Lower lobe of right lung (tissue), 2 donors: ENCODE data around the gene LRRFIP2. TPM values are rescaled to one million over a fixed set of nuclear protein-coding genes. Genes with fewer than 3 reads are reported as not detected.
"Not testable (repeated sequence)": the region's sequence is repeated elsewhere in the genome, so short reads cannot be mapped to it uniquely, and the experiment has no call there.

Experiments
- ATAC-seq, 2 donors: fragments of 200-7000 bp; cut with Tn5 transposase; one replicate each; pipeline ENCODE4 v1.9.1; 2020 to 2022; ENCODE audit warnings: mild to moderate bottlenecking in 2 of 2, moderate library complexity in 2 of 2
- DNase-seq: peaks from one replicate; pipeline ENCODE4 v3.0.0-alpha.2; 2020
- H3K27ac ChIP-seq: fragments of 200-600 bp; one replicate; pipeline ENCODE4 v1.8.0; 2022
- H3K27me3 ChIP-seq: fragments of 200-600 bp; one replicate; pipeline ENCODE4 v1.8.0; 2022; ENCODE audit warnings: low read depth
- H3K36me3 ChIP-seq: fragments of 200-600 bp; one replicate; pipeline ENCODE4 v1.8.0; 2022; ENCODE audit warnings: mild to moderate bottlenecking
- H3K4me1 ChIP-seq: fragments of 200-600 bp; one replicate; pipeline ENCODE4 v1.8.0; 2022
- H3K4me3 ChIP-seq: fragments of 200-600 bp; one replicate; pipeline ENCODE4 v1.8.0; 2022; ENCODE audit warnings: mild to moderate bottlenecking
- H3K9me3 ChIP-seq: fragments of 200-600 bp; one replicate; pipeline ENCODE4 v1.8.0; 2022
- intact Hi-C: fragments of 100-400 bp; cut with DNase I; formaldehyde crosslinking; loops from one replicate; pipeline ENCODE4 v1.11.0; 2022
- total RNA-seq: library from RNA; stranded (reverse); fragmentation: NEBNext Ultra II Directional; extraction: Animal tissue kit (Norgen Biotek cat#: 25700); gene quantifications from one replicate; pipeline ENCODE4 v1.2.1, GENCODE V29; 2021
- TF ChIP-seq, protein P1 (sequence below): fragments of 200-600 bp; IDR thresholded peaks from one replicate; pipeline ENCODE4 v1.8.0; 2022; ENCODE audit warnings: antibody characterized with exemption, mild to moderate bottlenecking
- donor health status: DM: no; HTN: yes; CAD: no; lungs with severe emphysema.

LRRFIP2 gene
- total RNA-seq, 1 donor from 2014 or later = 44.4 TPM

DNA sequence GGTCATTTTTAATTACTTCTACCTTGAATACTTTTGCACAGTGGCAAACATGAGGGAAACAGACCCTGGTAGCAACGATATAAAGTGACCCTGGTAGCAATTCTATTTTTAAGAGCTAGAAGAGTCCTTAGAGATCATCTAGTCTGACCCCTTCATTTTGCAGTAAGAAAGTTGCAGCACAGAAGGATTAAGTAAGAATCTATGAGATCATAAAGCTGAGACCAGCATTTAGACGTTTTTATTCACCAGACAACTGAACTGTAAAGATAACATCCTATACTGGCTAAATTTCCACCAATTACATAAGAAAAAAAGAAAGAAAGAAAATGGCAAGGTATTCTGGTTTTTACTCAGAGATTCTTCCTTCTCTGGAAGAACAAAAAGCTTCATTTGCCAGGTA lies 49.9 kb downstream of the LRRFIP2 start:
- Histone ChIP-seq H3K36me3 (no peaks in the 10 kb centered on the region), H3K27ac (no peak overlapping the region), H3K9me3 (no peaks in the 10 kb centered on the region), H3K27me3 (no peaks in the 10 kb centered on the region), H3K4me1 (peaks cover 23% of the 10 kb centered on the region), H3K4me3 (no peak overlapping the region)
- TF ChIP-seq, protein P1, sequence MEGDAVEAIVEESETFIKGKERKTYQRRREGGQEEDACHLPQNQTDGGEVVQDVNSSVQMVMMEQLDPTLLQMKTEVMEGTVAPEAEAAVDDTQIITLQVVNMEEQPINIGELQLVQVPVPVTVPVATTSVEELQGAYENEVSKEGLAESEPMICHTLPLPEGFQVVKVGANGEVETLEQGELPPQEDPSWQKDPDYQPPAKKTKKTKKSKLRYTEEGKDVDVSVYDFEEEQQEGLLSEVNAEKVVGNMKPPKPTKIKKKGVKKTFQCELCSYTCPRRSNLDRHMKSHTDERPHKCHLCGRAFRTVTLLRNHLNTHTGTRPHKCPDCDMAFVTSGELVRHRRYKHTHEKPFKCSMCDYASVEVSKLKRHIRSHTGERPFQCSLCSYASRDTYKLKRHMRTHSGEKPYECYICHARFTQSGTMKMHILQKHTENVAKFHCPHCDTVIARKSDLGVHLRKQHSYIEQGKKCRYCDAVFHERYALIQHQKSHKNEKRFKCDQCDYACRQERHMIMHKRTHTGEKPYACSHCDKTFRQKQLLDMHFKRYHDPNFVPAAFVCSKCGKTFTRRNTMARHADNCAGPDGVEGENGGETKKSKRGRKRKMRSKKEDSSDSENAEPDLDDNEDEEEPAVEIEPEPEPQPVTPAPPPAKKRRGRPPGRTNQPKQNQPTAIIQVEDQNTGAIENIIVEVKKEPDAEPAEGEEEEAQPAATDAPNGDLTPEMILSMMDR = no peak
- no peak for DNase-seq
- intact Hi-C loops = no loop called here
- no peak for ATAC-seq

DNA sequence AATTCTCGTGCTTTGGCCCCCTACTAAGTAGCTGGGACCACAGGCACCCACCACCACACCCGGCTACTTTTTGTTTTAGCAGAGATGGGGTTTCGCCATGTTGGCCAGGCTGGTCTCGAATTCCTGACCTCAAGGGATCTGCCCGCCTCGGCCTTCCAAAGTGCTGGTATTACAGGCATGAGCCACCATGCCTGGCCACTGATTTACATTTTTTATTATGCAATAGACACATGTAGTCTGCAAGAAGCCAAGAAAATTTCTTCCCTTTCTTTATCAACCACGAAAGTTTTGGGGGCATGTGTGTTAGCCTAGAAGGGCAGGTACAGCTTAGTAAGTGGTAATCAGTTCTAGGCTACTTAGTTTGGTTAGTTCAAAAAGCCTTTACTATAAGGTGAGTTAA lies 51.1 kb downstream of the LRRFIP2 start:
- DNase-seq (no peak), ATAC-seq (no peak)
- Histone ChIP-seq H3K4me1 (peaks cover 22% of the 10 kb centered on the region), H3K9me3 (no peaks in the 10 kb centered on the region), H3K4me3 (no peak overlapping the region), H3K27ac (no peak overlapping the region), H3K27me3 (no peaks in the 10 kb centered on the region), H3K36me3 (no peaks in the 10 kb centered on the region)
- TF ChIP-seq, protein P1 = no peak
- intact Hi-C loops = no loop called here

- H3K27ac ChIP-seq, H3K9me3 ChIP-seq, H3K4me3 ChIP-seq, ATAC-seq, intact Hi-C loops, H3K27me3 ChIP-seq, H3K36me3 ChIP-seq, DNase-seq: not testable (repeated sequence)
- H3K4me1 ChIP-seq = peaks cover 17% of the 10 kb centered on the region
Observed at GRCh38 chr3:37122069-37122468, 52.3 kb downstream of the LRRFIP2 start.

DNA sequence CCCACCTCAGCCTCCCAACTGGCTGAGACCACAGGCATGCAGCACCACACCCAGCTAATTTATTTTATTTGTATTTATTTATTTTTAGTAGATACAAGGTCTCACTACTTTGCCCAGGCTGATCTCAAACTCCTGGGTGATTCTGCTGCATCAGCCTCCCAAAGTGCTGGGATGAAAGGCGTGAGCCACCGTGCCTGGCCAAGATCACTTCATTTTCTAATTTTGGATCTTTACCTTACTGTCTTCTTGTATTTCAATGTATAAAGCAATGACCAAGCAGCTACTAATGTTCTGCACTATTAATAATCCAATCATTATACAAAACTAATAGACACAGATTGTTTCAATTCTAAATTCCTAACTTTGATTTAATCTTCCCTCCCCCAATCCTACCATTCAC lies 56.2 kb downstream of the LRRFIP2 start:
- Histone ChIP-seq H3K36me3 (no peaks in the 10 kb centered on the region), H3K27me3 (no peaks in the 10 kb centered on the region), H3K4me3 (no peak overlapping the region), H3K4me1 (no peaks in the 10 kb centered on the region), H3K27ac (no peak overlapping the region), H3K9me3 (no peaks in the 10 kb centered on the region)
- DNase-seq (no peak), ATAC-seq (no peak)
- intact Hi-C loops = no loop called here
- TF ChIP-seq, protein P1 = no peak

DNA sequence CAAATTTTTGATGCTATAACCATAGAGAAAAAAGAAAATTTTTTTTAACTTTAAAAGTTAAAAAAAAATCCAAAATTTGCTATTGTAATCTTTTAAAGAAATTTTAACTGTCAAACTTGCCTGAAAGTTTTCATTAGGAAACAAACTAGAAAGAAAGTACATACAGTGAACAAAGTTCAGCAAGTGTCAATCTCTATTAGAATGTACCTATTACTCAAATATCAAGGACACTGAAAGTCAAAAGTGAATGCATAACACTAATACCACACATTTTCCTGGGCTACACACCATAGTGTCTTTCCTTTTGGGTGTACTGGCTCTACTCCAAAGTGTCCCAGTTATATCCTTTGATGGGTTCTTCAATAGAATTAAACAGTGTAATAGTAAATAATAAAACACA lies 56.8 kb downstream of the LRRFIP2 start:
- no peak overlapping the region for H3K4me3 ChIP-seq
- TF ChIP-seq, protein P1 = no peak
- DNase-seq (no peak), ATAC-seq (no peak)
- no peaks in the 10 kb centered on the region for H3K9me3 ChIP-seq
- H3K4me1 ChIP-seq = no peaks in the 10 kb centered on the region
- H3K36me3 ChIP-seq = no peaks in the 10 kb centered on the region
- no peak overlapping the region for H3K27ac ChIP-seq
- no peaks in the 10 kb centered on the region for H3K27me3 ChIP-seq
- intact Hi-C loops = no loop called here

GRCh38 chr3:37116998-37117397 lies 57.4 kb downstream of the LRRFIP2 start:
- DNase-seq (no peak), ATAC-seq (no peak)
- TF ChIP-seq, protein P1 = no peak
- H3K4me3 ChIP-seq = no peak overlapping the region
- intact Hi-C loops = no loop called here
- no peaks in the 10 kb centered on the region for H3K4me1 ChIP-seq
- H3K36me3 ChIP-seq = no peaks in the 10 kb centered on the region
- H3K27me3 ChIP-seq = no peaks in the 10 kb centered on the region
- H3K9me3 ChIP-seq = no peaks in the 10 kb centered on the region
- no peak overlapping the region for H3K27ac ChIP-seq
